Panc1 (cell line): Measurements from ENCODE around the gene OIP5.

Experiments
- CTCF ChIP-seq: fragments of 450-650 bp; IDR thresholded peaks from 2 replicates; pipeline ENCODE4 v1.5.1; 2017; ENCODE audit warnings: mild to moderate bottlenecking
- POLR2AphosphoS5 ChIP-seq: IDR thresholded peaks from 2 replicates; pipeline ENCODE4 v1.6.1; 2012; ENCODE audit warnings: mild to moderate bottlenecking, low read depth, low read length, moderate library complexity

- TF ChIP-seq CTCF (no peak), POLR2AphosphoS5 (no peak)
Measured at GRCh38 chr15:41323611-41324010, 8.8 kb downstream of the OIP5 start.
